ENCODE measurements around the gene CDC42BPA.
"Not testable (repeated sequence)": the region's sequence is repeated elsewhere in the genome, so short reads cannot be mapped to it uniquely, and the experiment has no call there.

The CDC42BPA gene

DNA sequence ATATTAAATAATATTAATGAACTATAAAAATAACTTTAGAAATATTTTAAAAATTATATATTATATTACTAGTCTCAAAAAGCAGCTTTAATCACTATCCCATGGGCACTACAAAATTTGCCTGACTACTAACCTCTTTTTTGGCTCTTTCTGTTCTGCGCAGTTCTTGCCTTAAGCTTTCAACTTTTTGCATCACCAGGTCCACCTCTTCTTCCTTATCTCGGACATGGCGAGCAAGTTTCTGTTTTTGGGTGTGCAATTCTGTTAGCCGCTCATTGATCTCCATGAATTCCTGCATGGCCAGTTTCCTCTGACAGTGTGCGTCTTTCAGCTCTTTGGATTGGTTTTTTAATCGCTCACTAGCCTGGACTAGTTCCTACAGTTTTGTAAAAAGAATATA is 205.8 kb downstream of the CDC42BPA start:
- DNase-seq, result no peak

DNA sequence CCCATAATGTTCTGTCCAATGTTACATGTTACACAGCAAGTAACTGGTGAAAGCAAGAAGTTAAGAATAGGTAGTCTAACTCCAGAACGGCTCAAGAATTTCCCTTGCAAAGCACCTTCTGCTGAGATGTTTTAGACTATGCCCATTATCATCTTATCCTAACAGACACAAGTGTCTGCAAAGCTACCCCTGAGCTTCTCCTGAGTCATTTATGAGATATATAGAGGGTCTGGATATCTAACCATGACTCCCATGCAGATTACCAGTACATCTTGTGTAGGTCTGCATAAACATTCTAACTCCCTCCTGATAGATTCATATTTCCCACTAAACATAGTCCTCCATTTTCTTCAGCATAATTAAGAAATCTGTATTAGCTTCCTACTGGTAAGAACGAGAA is 206.5 kb downstream of the CDC42BPA start:
- DNase-seq, result no peak

DNA sequence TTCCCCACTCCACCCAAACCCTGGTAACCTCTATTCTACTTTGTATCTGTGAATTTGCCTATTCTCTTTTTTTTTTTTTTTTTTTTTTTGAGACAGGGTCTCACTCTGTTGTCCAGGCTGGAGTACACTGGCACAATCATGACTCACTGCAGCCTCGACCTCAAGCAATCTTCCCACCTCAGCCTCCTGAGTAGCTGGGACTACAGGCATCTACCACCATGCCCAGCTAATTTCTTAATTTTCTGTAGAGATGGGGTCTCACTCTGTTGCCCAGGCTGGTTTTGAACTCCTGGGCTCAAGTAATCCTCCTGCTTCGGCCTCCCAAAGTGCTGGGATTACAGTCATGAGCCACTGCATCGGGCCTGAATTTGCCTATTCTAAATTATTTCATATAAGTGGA is 213.0 kb downstream of the CDC42BPA start:
- not testable (repeated sequence) for DNase-seq

DNA sequence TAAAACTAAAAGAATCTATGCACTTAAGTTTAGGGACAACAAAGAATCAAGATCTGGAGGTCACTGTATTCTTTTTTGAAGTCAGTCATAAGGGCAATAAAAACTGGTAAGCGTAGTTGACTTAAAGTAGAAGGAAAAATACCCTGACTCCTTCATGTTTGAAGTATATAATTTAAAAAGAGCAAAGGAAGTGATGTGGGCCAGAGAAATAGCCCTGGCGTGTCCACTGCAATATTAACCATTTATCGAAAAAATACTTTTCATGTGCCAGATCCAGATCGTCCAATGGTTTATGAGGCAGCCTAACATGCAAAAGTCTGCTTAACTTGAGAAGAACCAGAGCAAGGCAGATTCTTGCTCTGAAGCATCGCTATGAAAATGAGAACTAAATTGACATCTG is 216.2 kb downstream of the CDC42BPA start:
- no peak for DNase-seq

DNA sequence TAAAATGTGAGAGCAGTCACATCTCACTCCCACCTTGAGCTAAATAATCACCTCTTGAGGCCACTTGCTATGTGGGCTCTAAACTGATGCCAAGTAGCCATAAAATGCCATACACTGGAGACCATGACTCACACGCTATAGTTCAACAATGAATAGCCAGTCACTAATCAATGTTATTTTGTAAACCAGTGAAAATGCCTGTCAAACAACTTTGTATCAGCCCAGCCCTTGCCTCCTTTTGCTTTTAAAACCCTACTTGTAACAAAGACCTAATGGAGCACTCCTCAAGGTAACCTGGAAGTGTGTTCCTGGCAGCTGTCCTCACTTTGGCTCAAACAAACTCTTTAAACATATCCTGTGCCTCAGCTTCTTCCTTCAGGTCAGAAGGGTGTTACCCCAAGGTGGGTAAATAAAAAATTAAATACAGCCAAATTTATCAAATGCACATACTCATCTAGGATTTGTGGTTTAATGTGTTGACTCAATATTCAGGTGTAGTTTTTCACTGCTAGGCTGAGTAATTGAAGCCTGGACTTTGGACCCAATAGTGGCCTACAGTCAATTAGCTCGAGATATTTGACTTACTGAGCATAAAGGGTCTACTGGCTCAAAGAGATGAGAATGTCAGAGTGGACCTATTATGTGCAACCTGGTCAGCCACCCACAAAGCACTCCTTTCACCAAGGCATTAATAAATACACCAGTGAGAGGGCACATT is 223.9 kb downstream of the CDC42BPA start:
- DNase-seq, result no peak

DNA sequence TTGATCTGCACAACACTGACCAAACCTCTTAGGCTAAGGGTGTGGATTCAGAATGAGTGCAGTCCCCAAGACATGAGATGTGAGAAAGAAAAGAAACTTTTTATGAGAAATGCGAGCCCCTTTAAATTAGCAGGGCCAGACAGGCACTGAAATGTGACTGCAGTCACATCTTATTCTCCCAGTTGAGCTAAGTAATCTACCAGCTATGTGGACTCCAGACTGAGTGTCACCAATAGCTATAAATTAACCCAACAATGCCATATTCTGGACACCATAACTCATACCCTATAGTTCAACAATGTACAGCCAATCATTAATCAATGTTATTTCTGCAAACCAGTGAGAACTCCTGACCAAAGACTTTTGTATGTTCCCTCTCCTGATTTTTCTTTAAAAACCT is 225.0 kb downstream of the CDC42BPA start:
- DNase-seq, result no peak

DNA sequence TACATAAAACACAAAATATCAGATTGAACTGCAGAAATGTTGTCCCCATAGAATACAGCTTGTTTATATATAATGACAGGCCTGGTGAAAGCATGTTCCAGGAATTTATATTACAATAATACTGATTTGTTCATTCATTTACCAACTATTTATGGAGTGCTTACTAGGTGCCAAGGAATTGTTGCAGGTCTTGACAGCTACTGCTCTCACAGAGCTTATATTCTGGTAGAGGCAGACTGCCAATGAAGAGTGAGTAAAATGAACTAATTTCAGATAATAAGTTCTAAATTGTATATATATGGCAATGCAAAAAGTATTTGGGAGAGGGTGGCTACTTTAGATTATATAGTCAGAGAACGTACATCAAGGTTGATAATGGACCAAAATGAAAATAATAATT is 226.2 kb downstream of the CDC42BPA start:
- DNase-seq, result no peak

DNA sequence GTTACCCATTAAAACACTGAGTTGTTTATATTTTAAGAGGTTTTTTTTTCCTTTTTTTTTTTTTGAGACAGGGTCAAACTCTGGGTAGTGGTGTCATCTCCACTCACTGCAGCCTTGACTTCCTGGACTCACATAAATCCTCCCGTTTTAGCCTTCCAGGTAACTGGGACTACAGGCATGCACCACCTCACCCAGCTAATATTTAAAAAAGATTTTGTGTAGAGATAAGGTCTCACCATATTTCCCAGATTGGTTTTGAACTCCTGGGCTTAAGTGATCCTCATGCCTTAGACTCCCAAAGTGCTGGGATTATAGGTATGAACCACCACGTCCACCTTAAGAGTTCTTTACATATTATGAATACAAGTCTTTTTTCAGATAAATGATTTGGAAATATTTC is 231.7 kb downstream of the CDC42BPA start:
- DNase-seq, result no peak

DNA sequence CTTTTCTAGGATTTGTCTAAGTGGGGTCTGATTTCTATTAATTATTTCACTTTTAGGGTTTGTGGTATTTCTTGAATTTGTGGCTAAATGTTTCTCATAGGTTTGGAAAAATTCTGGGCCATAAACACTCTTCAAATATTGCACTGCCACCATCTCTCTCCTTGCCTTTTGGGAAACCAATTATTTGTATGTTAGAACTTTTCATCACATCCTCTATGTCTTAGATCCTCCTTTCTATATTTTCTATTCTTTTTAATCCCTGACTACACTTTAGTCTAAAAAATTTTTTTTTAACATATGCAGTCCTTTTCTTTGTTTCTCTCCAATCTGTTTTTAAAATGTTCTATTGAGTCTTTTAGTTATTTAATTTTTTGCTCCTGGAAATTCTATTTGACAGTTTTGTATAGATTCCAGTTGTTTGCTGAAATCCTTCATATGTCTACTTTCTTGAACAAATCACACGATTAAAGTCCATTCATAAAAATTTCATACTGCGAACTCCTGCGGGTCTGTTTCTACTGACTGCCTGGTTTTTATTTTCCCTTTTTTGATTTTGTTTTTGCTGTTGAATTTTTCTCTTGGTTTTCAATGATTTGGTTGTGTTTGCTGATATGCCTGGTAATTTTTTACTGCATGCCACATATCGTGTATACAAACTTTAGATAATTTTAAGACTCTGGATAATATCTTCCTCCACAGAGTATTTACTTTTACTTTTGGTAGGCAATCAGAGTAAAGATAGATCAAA is 235.1 kb downstream of the CDC42BPA start:
- no peak for DNase-seq

DNA sequence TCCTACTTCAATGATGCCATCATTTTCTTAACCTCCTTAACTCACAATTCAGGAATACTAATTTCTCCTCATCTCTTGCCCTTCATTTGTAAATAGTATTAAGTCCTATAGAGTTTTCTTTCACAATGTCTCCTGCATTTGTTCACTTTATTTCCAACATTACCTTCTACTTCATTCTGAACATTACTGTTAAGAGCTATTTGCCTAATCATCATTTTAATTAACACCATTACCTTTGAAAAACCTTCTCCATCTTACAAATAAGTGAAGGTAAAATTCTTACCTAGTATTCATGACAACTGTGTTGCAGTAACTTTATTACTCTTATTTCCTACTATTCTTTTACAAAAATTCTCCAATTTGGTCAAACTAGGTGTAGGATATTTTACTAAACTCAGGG is 240.5 kb downstream of the CDC42BPA start:
- DNase-seq, result no peak

DNA sequence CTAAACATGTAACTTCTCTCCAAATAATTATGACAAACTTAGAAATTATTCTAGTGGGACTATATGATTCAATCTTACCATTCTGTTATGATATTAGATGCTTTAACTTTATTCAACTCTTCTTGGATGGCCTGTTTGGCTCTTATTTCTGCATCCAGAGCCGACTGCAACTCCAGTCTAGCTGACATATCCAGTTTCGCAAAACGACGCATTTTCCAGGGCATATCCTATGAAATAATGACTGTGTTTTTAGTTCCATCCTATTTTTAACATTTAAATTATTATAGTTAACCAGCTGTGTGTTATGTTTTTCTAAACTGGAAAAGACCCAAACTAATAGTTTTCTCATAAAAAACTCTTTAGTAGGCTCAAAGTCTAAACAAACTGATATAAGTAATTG is 244.5 kb downstream of the CDC42BPA start:
- DNase-seq, result no peak

DNA sequence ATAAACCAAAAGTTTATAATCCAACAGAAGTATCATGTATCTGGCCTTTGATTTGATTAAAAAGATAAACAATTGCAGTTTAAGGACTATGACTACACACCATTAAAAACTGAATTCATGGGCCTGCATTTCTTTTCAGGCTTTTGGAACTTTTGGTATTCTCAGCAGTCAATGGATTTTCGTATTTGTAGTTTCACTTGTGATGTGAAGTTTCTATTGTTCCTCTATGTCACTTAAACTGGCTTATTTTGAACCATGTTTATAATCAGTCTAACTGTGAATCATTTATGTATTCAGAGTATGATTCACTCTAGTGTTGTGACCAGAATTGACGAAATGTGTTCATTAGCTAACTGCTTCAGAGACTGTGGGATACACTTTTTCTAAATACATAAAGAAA is 245.3 kb downstream of the CDC42BPA start:
- no peak for DNase-seq

DNA sequence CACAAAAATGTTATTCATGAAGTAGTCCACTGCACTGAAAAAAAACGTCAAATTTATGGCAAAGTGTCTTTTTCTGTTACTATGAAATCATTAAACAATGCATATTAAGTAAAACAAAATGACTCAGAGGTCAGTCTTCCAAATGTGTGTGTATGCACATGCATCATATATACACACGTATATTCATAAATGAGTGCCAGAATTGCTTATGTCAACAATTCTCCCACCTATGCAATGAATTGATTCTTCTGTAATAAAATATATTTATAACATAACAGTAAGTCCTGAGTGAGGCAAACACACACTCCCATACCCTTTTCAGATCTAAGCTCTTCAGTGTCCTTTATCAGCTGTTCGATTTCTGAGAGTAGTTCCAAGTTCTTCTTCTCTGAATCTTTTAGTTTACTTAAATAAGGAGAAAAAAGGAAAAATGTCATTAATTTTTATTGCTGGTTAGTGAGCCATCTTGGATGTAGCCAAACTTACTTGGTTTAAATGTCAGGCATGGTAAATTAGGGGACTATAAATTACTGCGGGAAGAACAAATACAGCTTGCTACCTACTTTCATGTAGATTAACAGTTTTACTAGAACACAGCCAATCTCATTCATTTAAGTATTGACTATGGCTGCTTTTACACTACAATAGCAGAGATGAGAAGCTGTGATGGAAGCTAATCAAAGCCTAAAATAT is 246.3 kb downstream of the CDC42BPA start:
- no peak for DNase-seq

DNA sequence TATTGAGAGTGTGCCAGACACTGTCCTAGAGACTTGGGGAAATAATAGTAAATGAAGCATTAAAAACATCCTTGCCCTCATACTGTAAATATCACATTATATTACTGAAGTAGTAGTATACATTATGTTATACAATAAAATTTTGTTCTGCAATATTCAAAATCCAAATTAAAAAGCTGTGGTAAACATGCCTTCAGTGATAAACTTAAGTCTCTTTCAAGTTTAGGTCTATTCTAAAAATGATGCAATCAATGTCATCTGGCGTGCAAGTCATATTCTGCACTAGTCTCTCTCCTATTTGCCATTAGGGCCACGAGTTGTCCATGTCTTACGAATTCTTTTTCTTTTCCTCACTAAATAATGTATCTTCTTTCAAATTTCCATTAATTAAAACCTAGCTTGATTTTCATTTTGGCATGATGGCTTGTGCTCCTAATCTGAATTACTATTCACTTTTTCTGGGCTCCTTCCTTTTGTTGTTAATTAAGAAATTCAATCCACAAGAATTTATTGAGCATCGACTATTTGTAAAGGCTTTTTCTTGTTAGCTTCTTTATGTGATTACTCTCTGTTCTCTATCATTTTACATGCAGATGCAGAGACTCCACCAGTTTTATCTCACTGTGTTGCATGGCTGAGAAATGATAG is 247.5 kb downstream of the CDC42BPA start:
- no peak for DNase-seq

DNA sequence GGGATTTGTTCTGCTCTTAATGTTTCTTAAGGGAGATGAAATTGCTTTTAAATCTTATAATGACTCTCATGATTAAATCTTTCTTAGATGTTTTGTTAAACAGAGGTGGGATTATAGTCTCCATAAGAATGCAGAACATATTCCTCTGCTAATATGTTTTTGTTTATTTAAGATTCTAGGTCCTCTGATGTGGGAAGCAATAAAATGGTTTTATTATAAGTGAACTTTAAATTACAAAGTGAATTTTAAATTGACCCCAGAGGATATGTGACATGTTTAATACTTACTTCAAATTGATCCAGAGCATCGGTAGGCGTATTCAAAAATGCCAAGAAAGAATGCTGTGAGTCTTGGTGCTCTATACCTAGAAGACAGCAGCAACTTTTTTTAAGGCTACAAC is 248.8 kb downstream of the CDC42BPA start:
- DNase-seq, result no peak

DNA sequence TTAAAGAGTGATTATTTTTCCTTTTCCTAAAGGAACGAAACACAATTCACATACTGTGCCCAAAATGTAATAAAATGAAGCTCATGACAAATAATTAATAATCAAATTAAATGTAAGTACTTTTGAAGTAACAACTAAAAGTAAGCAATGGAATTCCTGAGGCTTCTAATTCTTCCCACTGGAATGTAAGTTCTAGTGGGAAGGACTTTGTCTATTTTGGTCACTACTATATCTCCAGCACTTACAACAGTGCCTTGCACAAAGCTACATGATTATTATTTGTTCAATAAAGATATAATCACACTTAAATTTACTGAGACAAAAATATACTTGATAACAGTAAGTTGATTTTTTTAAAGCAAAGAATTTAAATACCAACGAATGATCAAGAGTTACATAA is 249.4 kb downstream of the CDC42BPA start:
- DNase-seq, result no peak

DNA sequence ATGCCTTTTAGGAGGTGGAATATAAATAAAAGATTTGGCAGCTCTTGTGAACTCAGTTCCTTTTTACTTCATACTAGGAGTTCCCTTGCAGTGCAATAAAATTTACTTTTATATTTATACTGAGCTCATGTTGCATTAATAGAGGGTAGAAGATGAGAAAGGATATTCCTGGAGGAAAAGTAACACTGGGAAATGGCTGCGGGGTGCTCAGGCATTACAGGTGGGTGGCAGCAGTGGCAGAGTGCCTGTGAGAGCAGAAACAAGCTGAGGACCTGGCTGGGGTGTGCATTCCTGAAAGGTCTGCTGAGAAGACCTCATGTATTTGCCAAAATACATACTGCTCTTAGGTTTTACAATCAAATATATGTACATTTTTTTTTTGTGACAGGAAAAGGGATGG is 251.3 kb downstream of the CDC42BPA start:
- DNase-seq, result no peak

DNA sequence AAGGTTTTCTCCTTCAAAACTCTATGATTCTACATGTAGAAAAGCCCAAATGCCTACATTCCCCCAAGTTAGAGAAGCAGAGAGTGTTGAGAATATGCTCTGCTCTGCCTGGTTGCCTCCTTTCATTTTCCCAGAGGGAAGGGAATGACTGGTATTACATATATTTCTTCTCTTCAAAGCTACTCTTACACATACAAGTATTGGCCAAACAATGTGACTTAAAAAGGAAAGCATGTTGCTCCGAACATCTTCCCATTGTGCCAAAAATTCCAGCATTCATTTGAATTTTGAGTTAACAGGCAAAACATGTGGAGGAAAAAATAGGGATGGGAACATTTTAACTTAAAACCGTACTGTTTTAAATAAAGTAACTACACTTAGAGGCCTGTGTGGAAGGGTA is 253.0 kb downstream of the CDC42BPA start:
- no peak for DNase-seq

DNA sequence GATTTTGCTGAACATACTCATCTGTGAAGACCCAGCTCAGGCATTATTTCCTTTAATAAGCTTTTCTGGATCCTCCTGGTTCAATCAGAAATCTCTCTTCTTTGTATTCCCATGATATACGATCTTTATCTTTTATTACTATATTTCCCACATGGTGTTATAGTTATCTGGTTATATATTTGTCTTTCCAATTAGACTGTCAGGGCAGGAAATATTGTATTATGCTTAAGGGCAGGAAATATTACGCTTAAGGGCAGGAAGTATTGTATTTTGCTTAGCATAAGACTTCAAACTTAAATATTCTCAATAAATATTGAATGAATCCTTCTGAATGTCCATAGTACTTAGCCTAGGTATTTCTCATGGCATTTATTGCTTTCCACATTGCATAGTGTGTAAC is 256.0 kb downstream of the CDC42BPA start:
- no peak for DNase-seq

DNA sequence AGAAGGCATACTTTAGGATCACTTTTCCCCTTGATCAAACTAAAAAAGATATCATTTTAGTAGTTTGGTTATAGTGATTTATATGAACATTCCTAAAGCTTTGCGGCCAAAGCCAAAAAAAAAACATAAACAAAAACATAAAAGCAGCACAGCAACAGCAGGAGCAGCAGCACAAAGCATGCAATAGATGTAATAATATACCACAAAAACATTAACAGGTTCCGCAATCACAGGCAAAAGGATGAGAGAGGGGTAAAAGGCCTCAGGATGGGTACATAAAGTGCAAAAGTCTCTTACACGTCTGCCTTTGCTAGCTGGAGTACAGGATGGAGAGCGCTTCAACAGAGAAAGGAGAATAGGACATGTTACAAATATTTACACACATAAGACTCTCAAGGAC is 259.2 kb downstream of the CDC42BPA start:
- no peak for DNase-seq

DNA sequence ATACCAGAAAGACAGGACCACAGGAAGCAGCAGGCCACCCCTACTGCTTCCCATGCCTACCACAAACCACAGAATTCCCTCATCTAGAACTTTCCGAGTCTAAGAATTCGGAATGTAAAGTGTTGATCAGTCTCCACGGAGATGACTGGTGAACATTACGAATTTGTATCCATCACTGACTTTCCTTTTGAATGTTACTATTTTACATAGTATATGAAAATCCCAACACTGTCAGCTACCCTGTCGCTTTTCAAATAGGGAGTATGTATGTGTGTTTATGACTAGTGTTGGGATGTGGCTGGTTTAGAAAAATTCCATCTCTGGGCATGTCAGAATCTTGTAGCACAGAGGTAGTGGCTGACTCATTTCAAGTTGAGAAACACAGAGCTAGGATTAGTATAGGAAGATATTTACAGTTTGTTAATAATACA is 260.0 kb downstream of the CDC42BPA start:
- DNase-seq, result no peak

DNA sequence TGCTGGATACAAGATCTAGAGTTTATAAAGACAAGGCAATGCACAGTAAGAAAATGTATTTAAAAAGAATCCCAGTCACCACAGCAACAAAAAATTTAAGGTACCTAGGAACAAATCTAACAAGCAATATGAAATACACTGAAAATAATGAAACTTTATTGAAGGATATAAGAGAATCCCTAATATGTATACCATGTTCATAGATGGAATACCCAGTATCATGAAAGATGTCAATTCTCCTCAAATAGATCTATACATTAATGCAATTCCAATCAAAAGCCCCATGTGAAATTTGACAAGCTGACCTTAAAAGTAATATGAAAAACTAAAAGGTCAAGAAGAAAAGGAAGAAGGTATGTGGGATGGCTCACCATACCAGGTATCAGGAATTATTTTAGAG is 269.0 kb downstream of the CDC42BPA start:
- no peak for DNase-seq

DNA sequence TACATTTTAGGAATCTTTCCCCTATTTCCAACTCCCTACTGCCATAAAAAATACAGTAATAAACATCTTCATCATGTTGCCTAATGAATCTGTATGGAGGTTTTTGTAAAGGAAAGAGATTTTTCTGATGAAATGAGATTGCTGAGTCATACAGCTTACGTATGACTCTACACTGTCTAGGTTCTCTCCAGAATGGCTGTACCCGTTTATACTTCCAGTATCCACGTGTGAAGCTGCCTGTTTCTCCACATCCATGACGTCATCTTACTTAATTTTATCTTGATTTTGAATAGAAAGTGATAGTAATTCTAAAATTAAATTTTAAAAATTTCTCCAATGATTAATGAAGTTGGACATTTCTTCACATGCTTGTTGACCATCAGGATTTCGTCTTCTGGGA is 274.5 kb downstream of the CDC42BPA start:
- no peak for DNase-seq

DNA sequence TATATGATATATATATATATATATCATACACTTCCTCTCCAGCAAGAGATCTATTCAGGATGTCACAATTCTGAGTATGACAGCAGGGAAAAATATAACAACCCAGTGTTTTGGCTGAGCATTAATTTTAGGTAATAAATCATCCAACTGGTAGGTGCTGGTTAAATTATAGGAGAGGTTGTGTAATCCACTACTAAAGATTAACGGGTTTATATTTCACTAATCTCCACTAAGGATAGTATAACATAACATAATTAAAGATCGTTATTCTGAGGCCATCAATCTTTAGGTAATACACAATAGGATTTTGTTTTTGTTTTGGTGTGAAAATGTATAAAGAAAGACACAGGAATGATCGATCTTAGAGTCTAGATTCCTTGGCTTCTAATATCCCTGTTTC is 276.0 kb downstream of the CDC42BPA start:
- no peak for DNase-seq
